ENCODE data around the gene PIP4K2B.

GRCh38 chr17:38800237-38800760 is 943 bp upstream of the PIP4K2B start:
- no peak for TF ChIP-seq CTCF (conservative IDR thresholded peaks at IDR 0.05; ENCODE audit: low read length)
- no peak for TF ChIP-seq EZH2phosphoT487 (IDR thresholded peaks at IDR 0.05; ENCODE audit: borderline replicate concordance)
